Mesothelial cell of epicardium (in vitro differentiated cells): ENCODE results near the gene TEX29. TPM values are rescaled to one million over a fixed set of nuclear protein-coding genes. Genes with fewer than 3 reads are reported as not detected.

ENCODE experiments used
- DNase-seq, 2 experiments: peaks; one replicate each; pipeline ENCODE4 v3.0.0; 2021; ENCODE audit warnings: low spot score in 2 of 2; ENCODE audit not compliant: unreplicated experiment in 2 of 2
- H3K27ac Mint-ChIP-seq: 2 replicates; pipeline ENCODE4 v1.8.0; 2021; ENCODE audit warnings: mixed read lengths
- H3K27me3 Mint-ChIP-seq: 2 replicates; pipeline ENCODE4 v1.8.0; 2021; ENCODE audit warnings: low read depth, mixed read lengths
- H3K36me3 Mint-ChIP-seq: 2 replicates; pipeline ENCODE4 v1.8.0; 2021; ENCODE audit warnings: mixed read lengths
- H3K4me1 Mint-ChIP-seq: 2 replicates; pipeline ENCODE4 v1.8.0; 2021; ENCODE audit warnings: mixed read lengths
- H3K4me3 Mint-ChIP-seq: 2 replicates; pipeline ENCODE4 v1.8.0; 2021; ENCODE audit warnings: mild to moderate bottlenecking, moderate library complexity, mixed read lengths
- H3K9me3 Mint-ChIP-seq: 2 replicates; pipeline ENCODE4 v1.8.0; 2021; ENCODE audit warnings: mixed read lengths
- CTCF ChIP-seq: fragments of 200-600 bp; sonication (generic); IDR thresholded peaks from one replicate; pipeline ENCODE4 v1.5.0; 2021; ENCODE audit warnings: antibody characterized with exemption; ENCODE audit not compliant: unreplicated experiment
- total RNA-seq: library from RNA; stranded (reverse); gene quantifications from 3 replicates; pipeline ENCODE4 v1.2.1, GENCODE V29; 2021

The TEX29 gene
- total RNA-seq, 1 donor from 2014 or later = 0.45 TPM

DNA sequence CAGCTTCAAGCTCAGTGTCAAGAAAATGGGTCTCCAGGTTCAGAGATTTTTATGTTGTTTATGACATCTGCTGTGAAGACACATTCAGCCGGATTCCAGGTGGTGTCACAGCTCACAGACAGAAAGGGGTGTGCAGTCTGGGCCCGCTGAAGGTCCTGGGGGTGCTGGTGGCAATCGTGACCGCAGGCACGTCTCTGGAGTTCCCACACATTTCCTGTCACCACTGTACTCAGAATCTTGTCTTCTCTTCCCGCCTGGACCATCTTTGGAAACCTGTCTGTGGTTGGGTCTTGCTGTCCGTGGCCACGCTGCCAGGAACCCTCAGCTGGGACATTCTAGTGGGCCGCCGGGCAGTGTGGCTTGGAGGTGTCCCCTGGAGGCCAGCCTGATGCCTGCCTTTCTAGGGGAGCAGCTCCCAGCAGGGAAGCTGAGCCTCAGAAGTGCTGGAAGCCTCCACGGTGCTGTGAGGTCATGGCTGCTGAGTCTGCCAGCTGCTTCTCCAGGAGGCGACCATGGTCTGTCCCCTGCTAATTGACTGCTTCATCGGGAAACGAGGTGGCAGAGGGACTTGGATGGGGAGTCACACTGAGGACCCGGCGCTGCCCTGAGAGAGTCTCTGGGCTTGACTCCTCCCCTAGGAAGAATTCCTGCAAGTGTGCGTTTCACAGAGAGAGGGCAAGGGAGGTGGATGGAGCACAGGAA is 3.7 kb downstream of the TEX29 start:
- no peaks in the 10 kb centered on the region for H3K27me3 Mint-ChIP-seq
- no peaks in the 10 kb centered on the region for H3K4me1 Mint-ChIP-seq
- H3K9me3 Mint-ChIP-seq = no peaks in the 10 kb centered on the region
- H3K36me3 Mint-ChIP-seq = no peaks in the 10 kb centered on the region
- no peak for TF ChIP-seq CTCF
- H3K27ac Mint-ChIP-seq = no peak overlapping the region
- no peak for DNase-seq
- H3K4me3 Mint-ChIP-seq = no peak overlapping the region

- H3K4me1 Mint-ChIP-seq = peaks cover 2% of the 10 kb centered on the region
- no peak overlapping the region for H3K4me3 Mint-ChIP-seq
- H3K27ac Mint-ChIP-seq = no peak overlapping the region
- no peak for DNase-seq
- H3K36me3 Mint-ChIP-seq = no peaks in the 10 kb centered on the region
- no peak for TF ChIP-seq CTCF
- no peaks in the 10 kb centered on the region for H3K9me3 Mint-ChIP-seq
- no peaks in the 10 kb centered on the region for H3K27me3 Mint-ChIP-seq
These were observed 4.3 kb downstream of the TEX29 start for GRCh38 chr13:111324736-111325135.

DNA sequence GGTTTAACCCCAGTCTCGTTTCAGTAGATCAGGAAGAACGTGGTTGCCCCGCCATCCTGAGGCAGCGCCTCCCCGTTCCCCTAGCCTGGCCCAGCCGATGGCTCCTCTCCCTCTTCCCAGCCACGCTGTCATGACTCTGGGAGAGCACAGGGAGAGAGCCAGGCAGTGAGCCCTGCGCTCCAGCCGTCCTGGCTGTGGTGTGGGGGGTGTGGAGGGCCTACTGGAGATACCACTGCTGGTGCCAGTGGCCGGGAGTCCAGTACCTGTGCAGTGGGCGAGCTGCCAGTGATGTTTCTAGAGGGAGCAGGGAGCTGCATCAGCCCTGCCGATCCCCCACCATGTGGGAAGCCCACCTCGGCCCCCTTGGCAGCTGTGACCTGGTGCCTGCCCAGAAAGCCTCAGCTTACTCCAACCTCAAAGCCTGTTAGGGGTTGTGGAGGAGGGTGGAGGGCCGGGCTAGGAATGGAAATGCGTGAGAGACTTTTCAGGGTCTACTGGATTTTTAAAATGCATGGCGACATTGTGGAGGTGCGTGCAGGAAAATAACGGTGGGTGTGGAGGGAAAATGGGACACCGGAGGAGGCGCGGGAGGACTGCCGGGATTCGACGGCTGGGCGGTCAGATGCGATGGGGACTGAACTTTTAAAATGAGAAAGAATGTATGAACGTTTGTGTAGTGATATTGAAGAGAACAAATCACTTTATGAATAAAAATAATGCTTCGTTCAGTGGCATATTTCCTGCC is 4.9 kb downstream of the TEX29 start:
- peaks cover 2% of the 10 kb centered on the region for H3K4me1 Mint-ChIP-seq
- DNase-seq = no peak
- no peaks in the 10 kb centered on the region for H3K9me3 Mint-ChIP-seq
- H3K27me3 Mint-ChIP-seq = no peaks in the 10 kb centered on the region
- H3K36me3 Mint-ChIP-seq = no peaks in the 10 kb centered on the region
- no peak for TF ChIP-seq CTCF
- H3K4me3 Mint-ChIP-seq = no peak overlapping the region
- H3K27ac Mint-ChIP-seq = no peak overlapping the region

DNA sequence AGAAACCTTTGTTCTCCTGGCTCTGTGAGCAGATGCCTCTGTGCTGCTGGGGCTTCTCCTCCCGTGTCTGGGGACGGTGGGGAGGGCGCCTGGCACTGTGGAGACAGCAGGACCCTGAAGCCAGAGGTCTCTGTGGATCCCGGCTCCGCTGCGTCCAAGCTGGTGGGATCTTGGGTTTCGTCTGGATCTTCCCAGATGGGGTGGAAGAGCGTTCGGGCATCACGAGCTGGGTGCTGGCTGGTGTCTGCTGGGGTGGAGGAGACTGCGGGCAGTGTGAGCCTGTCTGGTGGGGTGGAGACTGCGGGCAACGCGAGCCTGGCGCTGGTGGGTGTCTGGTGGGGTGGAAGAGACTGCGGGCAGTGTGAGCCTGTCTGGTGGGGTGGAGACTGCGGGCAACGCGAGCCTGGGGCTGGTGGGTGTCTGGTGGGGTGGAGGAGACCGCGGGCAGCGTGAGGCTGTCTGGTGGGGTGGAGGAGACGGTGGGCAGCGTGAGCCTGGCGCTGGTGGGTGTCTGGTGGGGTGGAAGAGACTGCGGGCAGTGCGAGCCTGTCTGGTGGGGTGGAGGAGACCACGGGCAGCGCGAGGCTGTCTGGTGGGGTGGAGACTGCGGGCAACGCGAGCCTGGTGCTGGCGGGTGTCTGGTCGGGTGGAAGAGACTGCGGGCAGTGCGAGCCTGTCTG is 5.6 kb downstream of the TEX29 start:
- peaks cover 4% of the 10 kb centered on the region for H3K9me3 Mint-ChIP-seq
- no peak overlapping the region for H3K4me3 Mint-ChIP-seq
- no peak for TF ChIP-seq CTCF
- no peaks in the 10 kb centered on the region for H3K36me3 Mint-ChIP-seq
- H3K4me1 Mint-ChIP-seq = peaks cover 2% of the 10 kb centered on the region
- no peak overlapping the region for H3K27ac Mint-ChIP-seq
- H3K27me3 Mint-ChIP-seq = no peaks in the 10 kb centered on the region
- no peak for DNase-seq

- Mint-ChIP-seq H3K4me1 (peaks cover 2% of the 10 kb centered on the region), H3K4me3 (no peak overlapping the region), H3K36me3 (no peaks in the 10 kb centered on the region), H3K27me3 (no peaks in the 10 kb centered on the region), H3K27ac (no peak overlapping the region), H3K9me3 (peaks cover 4% of the 10 kb centered on the region)
- no peak for TF ChIP-seq CTCF
- no peak for DNase-seq
These were observed 6.2 kb downstream of the TEX29 start for GRCh38 chr13:111326621-111326965.
